ENCODE results near the gene HYCC2. TPM values are rescaled to one million over a fixed set of nuclear protein-coding genes. Genes with fewer than 3 reads are reported as not detected.
"Not testable (repeated sequence)": the region's sequence is repeated elsewhere in the genome, so short reads cannot be mapped to it uniquely, and the experiment has no call there.

The HYCC2 gene
- total and polyA plus RNA-seq, 7 experiments from 2014 or later: 20.8 to 38.3 (median 35.5) TPM

DNA sequence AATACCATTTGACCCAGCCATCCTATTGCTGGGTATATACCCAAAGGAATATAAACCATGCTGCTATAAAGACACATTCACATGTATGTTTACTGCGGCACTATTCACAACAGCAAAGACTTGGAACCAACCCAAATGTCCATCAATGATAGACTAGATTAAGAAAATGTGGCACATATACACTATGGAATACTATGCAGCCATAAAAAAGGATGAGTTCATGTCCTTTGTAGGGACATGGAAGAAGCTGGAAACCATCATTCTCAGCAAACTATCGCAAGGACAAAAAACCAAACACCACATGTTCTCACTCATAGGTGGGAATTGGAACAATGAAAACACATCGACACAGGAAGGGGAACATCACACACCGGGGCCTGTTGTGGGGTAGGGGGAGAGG is 33.1 kb downstream of the HYCC2 start:
- CTCF ChIA-PET; H3K27me3 ChIP-seq (ENCODE audit: control insufficient read depth in 2 of 2, insufficient read depth in 2 of 2, low read length in 2 of 2); H3K27me3 Mint-ChIP-seq; POLR2A ChIA-PET; H3K27ac Mint-ChIP-seq; ATAC-seq; H3K27ac ChIP-seq (ENCODE audit: low read depth, low read length); H3K4me3 Mint-ChIP-seq; H3K9me3 ChIP-seq (ENCODE audit: control insufficient read depth in 2 of 3, low read length in 3 of 3); H3K4me3 ChIP-seq (ENCODE audit: low read length); intact Hi-C loops (cut with micrococcal nuclease); H3K4me1 ChIP-seq (ENCODE audit: control insufficient read depth in 2 of 2, insufficient read depth in 2 of 2, low read length in 2 of 2); DNase-seq: not testable (repeated sequence)
- peaks cover 3 to 52% (median 36%) of the 10 kb centered on the region in 5 donors for H3K36me3 Mint-ChIP-seq
- H3K4me1 Mint-ChIP-seq: peaks cover 3 to 12% (median 5%) of the 10 kb centered on the region in 7 donors
- peaks cover 0 to 13% (median 6%) of the 10 kb centered on the region in 11 donors for H3K9me3 Mint-ChIP-seq
- H3K36me3 ChIP-seq (ENCODE audit: control insufficient read depth in 2 of 3, insufficient read depth in 3 of 3, low read length in 3 of 3): peaks cover 0 to 11% (median 5%) of the 10 kb centered on the region in 3 experiments

DNA sequence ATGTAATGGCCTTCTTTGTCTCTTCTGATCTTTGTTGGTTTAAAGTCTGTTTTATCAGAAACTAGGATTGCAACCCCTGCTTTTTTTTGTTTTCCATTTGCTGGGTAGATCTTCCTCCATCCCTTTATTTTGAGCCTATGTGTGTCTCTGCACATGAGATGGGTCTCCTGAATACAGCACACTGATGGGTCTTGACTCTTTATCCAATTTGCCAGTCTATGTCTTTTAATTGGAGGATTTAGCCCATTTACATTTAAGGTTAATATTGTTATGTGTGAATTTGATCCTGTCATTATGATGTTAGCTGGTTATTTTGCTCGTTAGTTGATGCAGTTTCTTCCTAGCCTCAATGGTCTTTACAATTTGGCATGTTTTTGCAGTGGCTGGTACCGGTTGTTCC is 37.1 kb downstream of the HYCC2 start:
- H3K27me3 ChIP-seq (ENCODE audit: control insufficient read depth in 2 of 2, insufficient read depth in 2 of 2, low read length in 2 of 2); POLR2A ChIA-PET; H3K4me3 ChIP-seq (ENCODE audit: low read length); H3K4me3 Mint-ChIP-seq; CTCF ChIA-PET; H3K4me1 Mint-ChIP-seq; intact Hi-C loops (cut with micrococcal nuclease); H3K9me3 ChIP-seq (ENCODE audit: control insufficient read depth in 2 of 3, low read length in 3 of 3); H3K27me3 Mint-ChIP-seq; ATAC-seq; H3K36me3 ChIP-seq (ENCODE audit: control insufficient read depth in 2 of 3, insufficient read depth in 3 of 3, low read length in 3 of 3); DNase-seq; H3K27ac ChIP-seq (ENCODE audit: low read depth, low read length); H3K4me1 ChIP-seq (ENCODE audit: control insufficient read depth in 2 of 2, insufficient read depth in 2 of 2, low read length in 2 of 2): not testable (repeated sequence)
- Mint-ChIP-seq H3K36me3 (peaks cover 0 to 52% (median 35%) of the 10 kb centered on the region in 5 donors), H3K9me3 (peaks cover 0 to 20% (median 6%) of the 10 kb centered on the region in 11 donors), H3K27ac (peak overlapping the region in 1 of 9 donors; percentile 8)

DNA sequence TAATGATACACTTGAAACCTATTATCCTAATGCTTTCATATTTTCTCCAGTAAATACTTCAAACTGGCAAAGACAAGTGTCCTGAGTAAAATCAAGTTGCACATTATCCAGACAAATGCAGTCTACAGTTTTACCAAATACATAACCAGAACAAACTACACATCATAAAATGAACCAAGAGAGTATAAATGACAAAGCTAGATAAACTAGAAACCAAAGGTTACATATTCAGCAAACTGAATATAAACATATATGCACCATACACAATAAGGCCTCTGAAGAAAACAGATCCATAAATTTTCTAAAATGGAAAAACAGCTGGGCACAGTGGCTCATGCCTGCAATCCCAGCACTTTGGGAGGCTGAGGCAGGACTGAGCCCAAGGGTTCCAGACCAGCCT is 47.0 kb downstream of the HYCC2 start:
- Mint-ChIP-seq H3K4me1 (peaks cover 21 to 53% (median 29%) of the 10 kb centered on the region in 7 donors), H3K36me3 (peaks cover 8 to 53% (median 39%) of the 10 kb centered on the region in 5 donors), H3K9me3 (peaks cover 0 to 8% (median 1%) of the 10 kb centered on the region in 11 donors), H3K27ac (peak overlapping the region in 2 of 9 donors; percentile 24 to 38), H3K4me3 (no peak overlapping the region), H3K27me3 (no peaks in the 10 kb centered on the region)
- H3K36me3 ChIP-seq (ENCODE audit: control insufficient read depth in 2 of 3, insufficient read depth in 3 of 3, low read length in 3 of 3): peaks cover 0 to 16% (median 0%) of the 10 kb centered on the region in 3 experiments
- DNase-seq (no peak), ATAC-seq (no peak)
- ChIA-PET POLR2A (interaction anchor here (0.9 to 1.2 kb wide), 2 partner anchors 12 to 99 kb away, joined by 3 to 4 read pairs; no protein-coding TSS in a partner anchor), CTCF (no interaction called here)
- H3K27ac ChIP-seq (ENCODE audit: low read depth, low read length): no peak overlapping the region
- H3K4me3 ChIP-seq (ENCODE audit: low read length): no peak overlapping the region
- H3K4me1 ChIP-seq (ENCODE audit: control insufficient read depth in 2 of 2, insufficient read depth in 2 of 2, low read length in 2 of 2): no peaks in the 10 kb centered on the region
- no peaks in the 10 kb centered on the region for H3K9me3 ChIP-seq (ENCODE audit: control insufficient read depth in 2 of 3, low read length in 3 of 3)
- H3K27me3 ChIP-seq (ENCODE audit: control insufficient read depth in 2 of 2, insufficient read depth in 2 of 2, low read length in 2 of 2): no peaks in the 10 kb centered on the region
- intact Hi-C loops (cut with micrococcal nuclease): loop anchor here in 1 of 2 donors (5.0 kb wide), 1 partner anchor 43 kb away; no protein-coding TSS in a partner anchor

DNA sequence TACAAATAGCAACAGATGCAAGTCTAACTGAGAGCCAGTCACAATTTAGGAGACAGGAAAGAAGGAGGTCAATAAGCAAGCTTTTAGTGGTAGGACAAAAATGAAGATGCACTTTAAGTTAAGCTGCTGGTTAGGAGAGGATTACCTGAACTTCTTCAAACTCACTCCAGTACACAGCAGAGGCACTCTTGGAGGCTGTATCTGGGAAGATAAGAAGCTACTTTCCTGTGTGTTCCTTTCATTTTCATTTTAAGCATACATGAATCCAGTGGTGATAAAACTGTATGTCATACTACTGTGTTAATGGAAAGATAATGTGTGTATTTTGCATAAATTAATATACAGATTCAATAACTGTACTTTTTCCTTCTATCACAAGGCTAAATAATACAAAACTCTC is 49.6 kb downstream of the HYCC2 start:
- no peaks in the 10 kb centered on the region for H3K27me3 Mint-ChIP-seq
- ChIA-PET POLR2A (no interaction called here), CTCF (interaction anchor here (1.1 to 1.3 kb wide), 2 partner anchors 47 to 116 kb away, joined by 3 to 6 read pairs; no protein-coding TSS in a partner anchor)
- H3K4me1 Mint-ChIP-seq: peaks cover 10 to 34% (median 21%) of the 10 kb centered on the region in 7 donors
- H3K4me3 Mint-ChIP-seq: peak overlapping the region in 1 of 10 donors; percentile 42
- no peaks in the 10 kb centered on the region for H3K27me3 ChIP-seq (ENCODE audit: control insufficient read depth in 2 of 2, insufficient read depth in 2 of 2, low read length in 2 of 2)
- DNase-seq (no peak), ATAC-seq (no peak)
- H3K36me3 Mint-ChIP-seq: peaks cover 4 to 42% (median 25%) of the 10 kb centered on the region in 5 donors
- H3K27ac ChIP-seq (ENCODE audit: low read depth, low read length): no peak overlapping the region
- intact Hi-C loops (cut with micrococcal nuclease): loop anchor here in 1 of 2 donors (5.0 kb wide), 1 partner anchor 45 kb away; no protein-coding TSS in a partner anchor
- H3K36me3 ChIP-seq (ENCODE audit: control insufficient read depth in 2 of 3, insufficient read depth in 3 of 3, low read length in 3 of 3): peaks cover 0 to 16% (median 0%) of the 10 kb centered on the region in 3 experiments
- peak overlapping the region in 1 of 9 donors; percentile 6 for H3K27ac Mint-ChIP-seq
- H3K4me3 ChIP-seq (ENCODE audit: low read length): no peak overlapping the region
- H3K4me1 ChIP-seq (ENCODE audit: control insufficient read depth in 2 of 2, insufficient read depth in 2 of 2, low read length in 2 of 2): no peaks in the 10 kb centered on the region
- H3K9me3 Mint-ChIP-seq: peaks cover 0 to 4% (median 0%) of the 10 kb centered on the region in 11 donors
- H3K9me3 ChIP-seq (ENCODE audit: control insufficient read depth in 2 of 3, low read length in 3 of 3): no peaks in the 10 kb centered on the region

Other genes with a start within 250 kb of the HYCC2 start
- gene CLK1, start 207.0 kb downstream of the HYCC2 start, total RNA-seq: 100 to 1,000 TPM; 134 to 974 (median 502) TPM
- gene CLK1, start 207.0 kb downstream of the HYCC2 start, polyA plus RNA-seq: 10 to 100 TPM; 24.8 to 61.6 TPM
- gene PPIL3, start 182.6 kb downstream of the HYCC2 start, total RNA-seq: 10 to 100 TPM; 28.5 to 69.7 (median 49.1) TPM
- 10 to 100 TPM; 28.3 to 31.5 TPM for gene PPIL3, start 182.6 kb downstream of the HYCC2 start, polyA plus RNA-seq
- gene NIF3L1, start 182.3 kb downstream of the HYCC2 start, total RNA-seq: 10 to 100 TPM; 11.5 to 33.9 (median 31.4) TPM
- 10 to 100 TPM; 20.5 to 32.8 TPM for gene NIF3L1, start 182.3 kb downstream of the HYCC2 start, polyA plus RNA-seq
- 10 to 100 TPM; 29.8 to 78.0 (median 56.2) TPM for gene ORC2, start 108.0 kb downstream of the HYCC2 start, total RNA-seq
- gene ORC2, start 108.0 kb downstream of the HYCC2 start, polyA plus RNA-seq: 10 to 100 TPM in 1 of 2 donors, 1 to 10 TPM in 1; 9.7 to 10.0 TPM
- 100 to 1,000 TPM in 1 of 5 experiments, 10 to 100 TPM in 4; 18.3 to 109 (median 38.3) TPM for gene NDUFB3, start 330 bp upstream of the HYCC2 start, total RNA-seq
- 100 to 1,000 TPM; 246 to 361 TPM for gene NDUFB3, start 330 bp upstream of the HYCC2 start, polyA plus RNA-seq
- gene CFLAR, start 44.5 kb upstream of the HYCC2 start, total RNA-seq: 100 to 1,000 TPM; 168 to 253 (median 185) TPM
- 10 to 100 TPM; 63.9 to 95.7 TPM for gene CFLAR, start 44.5 kb upstream of the HYCC2 start, polyA plus RNA-seq
- 10 to 100 TPM; 29.0 to 49.8 (median 42.9) TPM for gene CASP10, start 111.5 kb upstream of the HYCC2 start, total RNA-seq
- gene CASP10, start 111.5 kb upstream of the HYCC2 start, polyA plus RNA-seq: 10 to 100 TPM; 15.9 to 18.9 TPM
- gene CASP8, start 188.9 kb upstream of the HYCC2 start, total RNA-seq: 100 to 1,000 TPM in 3 of 5 experiments, 10 to 100 TPM in 2; 84.9 to 159 (median 150) TPM
- 10 to 100 TPM; 38.9 to 78.1 TPM for gene CASP8, start 188.9 kb upstream of the HYCC2 start, polyA plus RNA-seq